Activated CD8-positive, alpha-beta memory T cell treated with anti-CD3 and anti-CD28 coated beads for 4 hours (primary cell): ENCODE results near the gene SYPL2.

Experiments
- DNase-seq, 2 donors: peaks; one replicate each; pipeline ENCODE4 v3.0.0-alpha.2; 2020; ENCODE audit warnings: low read depth in 2 of 2

The SYPL2 gene

DNA sequence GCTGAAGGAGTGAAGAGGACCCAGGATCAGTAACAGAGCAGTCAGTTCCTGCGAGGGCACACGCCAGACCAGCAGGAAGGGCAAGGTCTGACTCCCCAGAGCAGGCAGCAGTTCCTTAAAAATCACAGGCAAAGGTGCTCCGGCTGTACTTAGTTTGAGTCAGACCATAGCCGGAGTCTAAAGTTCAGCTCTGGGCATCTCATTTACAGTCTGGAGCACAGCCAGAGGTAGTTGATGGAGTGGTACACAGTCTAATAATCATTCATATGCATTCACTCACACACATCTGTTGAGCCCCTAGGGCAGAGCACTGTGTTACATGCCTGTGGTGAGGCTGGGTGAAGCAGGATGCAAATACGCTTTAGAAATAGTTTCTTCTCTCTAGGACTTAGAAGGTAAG lies 50.5 kb downstream of the SYPL2 start:
- DNase-seq: no peak

DNA sequence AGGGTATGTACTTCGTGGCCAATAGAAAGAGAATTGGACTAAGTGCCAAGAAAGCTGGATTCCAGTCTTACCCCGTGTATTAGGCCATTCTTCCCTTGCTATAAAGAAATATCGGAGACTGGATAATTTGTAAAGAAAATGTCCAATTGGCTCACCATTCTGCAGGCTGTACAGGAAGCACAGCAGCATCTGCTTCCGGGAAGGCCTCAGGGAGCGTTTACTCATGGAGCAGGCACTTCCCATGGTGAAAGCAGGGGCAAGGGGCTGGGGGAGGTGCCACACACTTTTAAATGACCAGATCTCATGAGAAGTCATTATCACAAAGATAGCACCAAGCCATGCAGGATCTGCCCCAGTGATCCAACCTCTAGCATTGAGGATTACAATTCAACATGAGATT lies 51.0 kb downstream of the SYPL2 start:
- DNase-seq: no peak

DNA sequence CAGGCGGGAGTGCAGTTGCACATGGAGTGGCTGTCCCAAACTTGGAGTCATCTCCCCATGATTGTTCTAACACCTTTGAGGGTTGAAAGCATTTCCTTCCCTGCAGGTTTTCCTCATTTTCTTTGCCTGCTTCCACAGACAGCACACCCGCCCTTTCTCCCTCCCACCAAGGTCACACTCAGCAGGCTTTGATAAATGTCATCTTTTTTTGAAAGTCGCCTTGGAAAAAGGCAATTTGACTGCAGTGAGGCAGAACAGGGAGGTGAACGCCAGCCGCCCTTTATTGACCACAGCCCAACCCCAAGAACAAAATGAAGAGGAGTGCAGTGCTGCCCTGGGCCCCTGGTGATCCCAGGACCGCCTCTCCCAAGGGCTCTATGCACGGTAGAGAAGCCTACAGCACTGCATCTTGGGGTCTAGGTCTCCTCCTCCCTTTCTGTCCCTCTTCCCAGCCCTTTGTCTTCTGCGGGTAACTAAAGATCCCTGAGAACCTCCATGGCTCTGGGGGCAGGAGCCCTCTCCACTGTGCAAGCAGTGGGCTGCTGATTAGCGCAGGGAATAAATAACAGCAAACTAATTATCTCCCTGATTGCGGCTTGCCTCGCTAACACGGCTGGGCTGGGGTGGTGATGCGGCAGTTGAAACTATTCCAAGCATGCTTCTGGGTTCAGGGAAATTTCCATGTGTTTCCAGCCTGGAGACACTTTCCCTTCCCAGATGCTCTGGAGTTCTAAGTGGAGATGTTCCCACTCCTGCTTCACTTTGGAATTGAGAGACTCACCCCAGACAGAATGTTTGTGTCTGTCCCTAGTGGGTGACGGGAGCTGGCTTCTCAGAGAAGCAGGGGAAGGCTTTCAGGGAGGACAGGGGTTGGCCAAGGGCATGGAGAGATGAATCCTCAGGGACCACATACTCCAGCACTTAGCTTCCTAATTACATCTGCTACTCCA lies 54.9 kb downstream of the SYPL2 start:
- no peak for DNase-seq

DNA sequence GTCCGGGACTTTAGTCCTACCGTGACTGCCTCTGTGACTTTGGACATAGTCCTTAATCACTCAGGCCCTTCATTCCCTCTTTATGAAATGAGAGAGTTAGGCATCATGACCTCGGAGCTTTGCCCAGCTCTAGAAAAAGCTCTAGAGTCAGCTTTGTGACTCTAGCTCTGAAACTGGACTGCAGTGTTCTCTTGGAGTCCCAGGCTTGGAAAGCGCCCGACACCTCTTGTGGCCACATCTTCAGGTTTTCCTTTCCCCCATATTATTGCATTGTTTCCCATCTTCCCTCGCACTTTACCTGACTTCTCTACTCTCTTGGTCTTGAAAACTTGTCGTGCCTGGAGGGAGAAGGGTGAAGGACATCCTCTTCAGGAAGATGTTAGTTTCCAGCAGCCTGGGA lies 55.7 kb downstream of the SYPL2 start:
- DNase-seq: no peak

DNA sequence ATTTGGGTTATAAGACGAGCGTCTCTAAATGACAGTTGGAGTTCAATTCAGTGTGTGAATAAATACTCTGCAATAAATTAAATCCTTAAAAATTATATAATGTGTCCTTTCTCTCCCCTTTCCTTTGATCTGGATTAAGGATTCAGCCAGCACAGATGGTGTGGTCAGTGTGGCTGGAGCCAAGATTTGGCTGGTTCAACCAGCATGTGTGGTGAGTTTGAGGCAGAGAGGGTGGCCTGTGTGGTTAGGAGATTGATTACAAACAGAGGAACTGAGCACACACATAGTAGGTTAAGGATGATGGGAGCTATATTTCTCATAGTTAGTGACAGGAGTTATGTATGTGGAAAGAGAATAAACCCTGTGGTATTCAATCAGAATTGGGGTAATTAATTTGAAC lies 57.4 kb downstream of the SYPL2 start:
- no peak for DNase-seq

DNA sequence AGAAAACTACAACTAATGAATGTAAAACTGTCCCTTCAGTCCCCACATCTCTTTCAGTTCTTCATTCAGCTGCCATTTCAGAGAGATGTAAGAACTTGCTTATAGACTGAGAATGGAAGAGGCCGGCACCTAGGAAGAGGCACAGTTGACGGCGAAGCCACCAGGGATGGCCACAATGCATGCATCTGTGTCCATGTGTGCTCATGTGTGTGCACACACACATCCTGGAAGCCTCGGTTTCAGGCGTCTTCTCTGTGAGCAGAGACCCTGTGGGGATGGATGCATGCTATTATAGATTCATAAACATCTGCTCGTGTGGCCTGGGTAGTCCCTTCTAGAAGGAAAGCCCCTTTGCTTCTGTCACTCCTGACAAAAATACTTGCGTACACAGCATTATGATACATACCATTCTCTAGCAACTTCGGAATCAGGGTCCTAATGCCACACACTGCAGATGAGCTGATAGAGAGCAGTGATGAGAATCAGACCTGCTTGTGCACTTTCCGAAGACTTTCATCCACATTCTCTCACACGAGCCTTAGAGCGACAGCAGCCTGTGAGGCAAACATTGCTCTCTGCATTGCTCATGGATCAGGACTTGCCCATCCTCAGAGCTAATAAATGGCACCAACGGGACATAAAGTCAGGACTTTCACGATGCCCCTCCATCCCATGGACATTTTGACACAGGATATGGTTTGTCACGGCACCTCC lies 60.9 kb downstream of the SYPL2 start:
- DNase-seq: no peak

DNA sequence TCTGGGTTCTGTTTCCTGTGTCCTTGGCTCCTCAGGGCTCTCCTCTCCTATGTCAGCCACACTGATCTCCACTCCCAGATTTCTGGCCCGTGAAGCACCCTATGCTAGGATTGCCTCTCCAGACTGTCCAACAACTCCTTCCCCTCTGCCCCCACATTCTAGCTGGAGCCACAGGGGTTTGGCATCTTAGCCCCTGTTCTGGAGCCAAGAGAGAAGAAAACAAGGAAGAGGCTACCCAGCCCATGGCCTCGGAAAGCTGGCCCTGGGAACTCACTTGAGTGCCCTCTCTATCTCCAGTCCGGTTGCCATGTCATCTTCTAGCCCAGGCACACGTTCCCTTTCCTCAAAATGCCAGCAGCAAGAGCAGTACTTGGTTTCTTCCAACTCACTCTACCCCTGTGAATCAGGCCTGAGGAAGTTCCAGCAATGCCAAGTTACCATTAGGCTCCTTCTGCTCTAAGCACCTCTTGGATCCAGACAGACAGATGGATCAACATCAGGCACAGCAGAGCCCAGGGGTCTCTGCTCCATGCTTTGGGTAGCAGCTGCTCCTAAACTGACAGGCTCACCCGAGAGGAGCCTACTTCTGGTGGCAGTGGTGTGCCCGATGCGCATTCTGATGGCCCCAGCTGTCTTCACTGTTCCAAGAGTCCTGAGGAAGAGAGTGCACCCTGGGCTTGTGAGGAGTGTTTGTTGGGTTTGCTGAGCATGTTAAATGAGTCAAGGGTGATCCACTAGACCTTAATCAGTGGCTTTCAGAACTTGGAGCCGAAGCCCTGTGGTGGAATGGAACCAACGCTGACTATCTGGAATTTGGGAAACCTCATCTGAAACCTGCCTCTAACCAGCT lies 61.7 kb downstream of the SYPL2 start:
- DNase-seq: no peak

DNA sequence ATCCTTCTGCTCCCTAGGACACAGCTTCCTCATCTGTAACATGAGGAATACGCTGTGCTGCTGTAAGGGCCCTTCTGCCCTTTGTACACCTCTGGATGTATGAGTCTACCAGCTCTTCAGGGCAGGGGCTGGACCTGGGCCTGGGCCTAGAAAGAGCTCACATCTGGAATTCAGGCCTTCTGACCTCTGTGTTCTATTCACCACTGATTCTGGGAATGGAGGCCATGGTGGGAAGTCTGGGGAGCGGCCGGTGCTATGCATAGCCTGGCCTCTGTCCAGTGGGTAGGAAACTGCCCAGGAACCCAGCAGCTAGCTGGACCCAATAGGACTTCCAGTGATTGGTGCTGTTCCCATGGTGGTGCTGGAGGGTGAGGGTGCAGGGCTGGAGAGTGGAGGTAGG lies 62.4 kb downstream of the SYPL2 start:
- no peak for DNase-seq

DNA sequence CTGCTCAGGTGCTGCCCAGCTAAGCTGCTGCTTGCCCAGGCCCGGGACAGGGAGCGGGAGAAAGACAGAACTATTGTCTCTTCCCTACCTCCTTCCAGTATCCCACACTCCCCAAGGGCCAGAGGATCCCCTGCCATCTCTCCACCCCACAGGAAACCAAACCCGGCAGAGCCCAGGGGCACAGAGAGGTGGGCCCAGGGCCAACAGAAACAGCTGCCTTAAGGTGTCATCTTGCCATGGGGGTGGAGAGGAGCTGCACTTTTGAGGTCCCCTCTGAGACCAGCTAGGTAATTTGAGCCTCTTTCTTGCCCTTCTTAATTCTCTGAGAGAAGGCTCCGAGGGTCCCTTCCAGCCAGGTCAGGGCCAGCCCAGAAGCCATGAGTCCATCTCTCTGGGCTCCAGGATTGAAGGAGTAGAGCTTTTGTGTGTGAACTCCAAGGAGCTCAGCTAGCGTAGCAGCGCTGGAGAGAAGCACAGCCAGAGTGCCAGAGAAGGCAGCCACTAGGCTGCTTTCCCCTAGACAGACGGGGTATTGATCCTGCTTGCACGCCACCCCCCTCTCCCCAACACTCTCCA lies 63.6 kb downstream of the SYPL2 start:
- no peak for DNase-seq

DNA sequence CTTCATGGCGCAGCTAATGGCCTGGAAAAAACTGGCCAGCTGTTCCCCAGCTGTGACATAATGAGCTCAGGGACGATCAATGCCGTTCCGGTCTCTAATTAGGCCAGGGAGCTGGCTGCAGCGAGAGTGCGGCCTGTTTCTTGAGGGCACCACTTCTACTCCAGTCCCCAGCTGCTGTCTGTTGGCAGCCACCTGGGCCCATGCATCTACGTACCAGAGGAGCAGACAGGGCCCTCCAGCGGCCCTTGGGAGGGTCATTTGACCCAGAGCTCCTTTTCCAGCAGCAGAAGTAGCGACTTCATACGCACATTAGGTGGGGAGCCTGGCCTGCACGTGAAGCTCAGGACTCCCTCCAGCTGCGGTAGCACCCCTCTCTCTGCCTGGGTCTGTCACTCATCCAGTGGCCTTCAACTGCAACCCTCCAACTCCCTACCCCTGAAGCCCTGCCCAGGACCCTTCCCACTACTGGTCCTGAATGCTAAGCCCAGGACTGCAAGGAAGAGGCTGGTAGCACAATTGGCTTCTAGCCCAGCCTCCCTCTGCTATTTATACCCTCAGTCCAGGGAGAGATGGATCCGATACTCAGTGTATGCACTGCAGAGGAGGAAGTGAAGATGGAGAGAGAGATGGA lies 64.2 kb downstream of the SYPL2 start:
- DNase-seq: no peak

DNA sequence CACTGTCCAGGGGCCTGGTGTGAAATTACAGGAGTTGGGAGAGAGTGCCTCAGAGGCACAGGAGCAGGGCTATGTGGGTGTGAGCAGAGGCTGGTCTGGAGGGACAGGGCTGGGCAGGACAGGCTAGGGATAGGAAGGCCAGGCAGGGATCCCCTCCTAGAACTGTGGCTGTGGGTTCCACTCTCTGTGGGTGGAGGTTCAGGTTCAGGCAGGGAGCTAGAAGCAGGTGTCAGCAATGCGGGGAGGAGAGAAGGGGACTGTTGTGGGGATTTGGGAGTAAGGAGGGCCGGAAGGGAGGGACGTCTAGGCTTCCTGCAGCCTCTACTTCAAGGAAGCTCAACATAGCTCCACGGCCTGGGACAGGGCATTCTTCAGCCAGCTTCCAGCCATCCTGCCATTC lies 65.0 kb downstream of the SYPL2 start:
- no peak for DNase-seq
